HPDE6-E6E7 (cell line): Measurements from ENCODE around the gene BRI3BP.
"Not testable (repeated sequence)": the region's sequence is repeated elsewhere in the genome, so short reads cannot be mapped to it uniquely, and the experiment has no call there.

ENCODE experiments used
- DNase-seq: peaks from one replicate; pipeline ENCODE4 v3.0.0; 2011; ENCODE audit warnings: missing footprints; ENCODE audit errors: extremely low spot score

The BRI3BP gene

GRCh38 chr12:125065919-125066570, 72.6 kb downstream of the BRI3BP start:
- DNase-seq: no peak

- DNase-seq: no peak
Measured at GRCh38 chr12:125068391-125068790, 74.9 kb downstream of the BRI3BP start.

- no peak for DNase-seq
Measured at GRCh38 chr12:125069616-125070015, 76.2 kb downstream of the BRI3BP start.

- DNase-seq: no peak
Measured at GRCh38 chr12:125070112-125070511, 76.7 kb downstream of the BRI3BP start.

GRCh38 chr12:125070661-125071390, 77.4 kb downstream of the BRI3BP start:
- DNase-seq: no peak

GRCh38 chr12:125071456-125071855, 78.0 kb downstream of the BRI3BP start:
- DNase-seq: no peak

- DNase-seq: no peak
Measured at GRCh38 chr12:125072496-125072895, 79.1 kb downstream of the BRI3BP start.

GRCh38 chr12:125074294-125074693, 80.8 kb downstream of the BRI3BP start:
- not testable (repeated sequence) for DNase-seq

- DNase-seq: no peak
Measured at GRCh38 chr12:125076103-125076502, 82.7 kb downstream of the BRI3BP start.

GRCh38 chr12:125079084-125079483, 85.6 kb downstream of the BRI3BP start:
- DNase-seq: no peak

- DNase-seq: no peak
Measured at GRCh38 chr12:125079648-125080645, 86.5 kb downstream of the BRI3BP start.
